ENCODE data around the gene JDP2.
A peak's percentile ranks its signal among the peaks of the same experiment; 100 is the strongest.
"Not testable (repeated sequence)": the region's sequence is repeated elsewhere in the genome, so short reads cannot be mapped to it uniquely, and the experiment has no call there.

JDP2 gene, protein sequence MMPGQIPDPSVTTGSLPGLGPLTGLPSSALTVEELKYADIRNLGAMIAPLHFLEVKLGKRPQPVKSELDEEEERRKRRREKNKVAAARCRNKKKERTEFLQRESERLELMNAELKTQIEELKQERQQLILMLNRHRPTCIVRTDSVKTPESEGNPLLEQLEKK

GRCh38 chr14:75427482-75428229, at the start of gene JDP2:
TSS of gene JDP2 (plus strand) at chr14:75428022. CDS start at chr14:75437921, 9,899 bp downstream.
- peak; percentile 46 for DNase-seq

DNA sequence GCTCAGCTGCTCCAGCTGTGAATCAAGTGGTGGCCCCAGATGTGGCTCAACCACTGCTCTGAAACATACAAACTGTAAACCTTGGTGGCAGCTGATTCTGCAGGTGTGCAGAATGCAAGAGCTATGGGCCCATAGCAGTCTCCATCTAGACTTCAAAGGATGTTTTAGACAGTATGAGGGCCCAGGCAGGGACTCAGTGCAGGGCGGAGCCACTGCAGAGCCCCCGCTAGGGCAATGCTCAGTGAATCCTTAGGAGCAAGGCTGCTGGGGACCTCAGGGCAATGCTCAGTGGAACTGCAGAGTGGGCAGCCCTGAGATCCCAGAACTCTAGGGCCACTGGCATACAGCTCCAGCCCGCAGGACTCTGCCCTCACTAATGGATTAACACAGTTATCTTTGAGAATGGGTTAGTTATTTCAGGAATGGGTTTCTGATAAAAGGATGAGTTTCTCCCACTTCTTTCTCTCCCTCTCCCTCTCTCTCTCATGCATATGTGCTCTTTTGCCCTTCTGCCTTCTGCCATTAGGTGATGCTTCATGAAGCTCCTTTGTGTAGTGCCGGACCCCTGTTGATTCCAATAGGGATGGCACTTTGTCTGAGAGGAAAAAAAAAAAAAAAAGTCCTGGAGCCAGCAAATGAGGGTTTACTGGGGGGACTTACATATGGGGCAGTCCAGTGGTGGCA, 48.4 kb upstream of the JDP2 start:
- no peak for DNase-seq

- no peak for DNase-seq
These were observed 47.9 kb upstream of the JDP2 start for GRCh38 chr14:75379930-75380270.

- no peak for DNase-seq
These were observed 47.2 kb upstream of the JDP2 start for GRCh38 chr14:75380656-75381055.

GRCh38 chr14:75381642-75382041, 46.2 kb upstream of the JDP2 start:
- no peak for DNase-seq

DNA sequence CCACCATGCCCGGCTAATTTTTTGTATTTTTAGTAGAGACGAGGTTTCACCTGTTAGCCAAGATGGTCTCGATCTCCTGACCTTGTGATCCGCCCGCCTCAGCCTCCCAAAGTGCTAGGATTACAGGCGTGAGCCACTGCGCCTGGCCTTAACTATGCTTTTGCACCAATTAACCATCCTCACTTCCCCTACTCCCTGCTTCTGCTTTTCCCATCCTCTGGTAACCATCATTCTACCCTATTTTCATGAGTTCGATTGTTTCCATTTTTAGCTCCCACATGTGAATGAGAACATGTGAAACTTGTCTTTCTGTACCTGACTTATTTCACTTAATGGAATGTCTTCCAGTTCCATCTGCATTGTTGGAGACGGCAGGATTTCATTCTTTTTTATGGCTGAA, 44.6 kb upstream of the JDP2 start:
- DNase-seq, result not testable (repeated sequence)

GRCh38 chr14:75383721-75384120, 44.1 kb upstream of the JDP2 start:
- no peak for DNase-seq

- DNase-seq, result no peak
These were observed 38.1 kb upstream of the JDP2 start for GRCh38 chr14:75389679-75390078.

GRCh38 chr14:75390183-75390582, 37.6 kb upstream of the JDP2 start:
- DNase-seq, result no peak

DNA sequence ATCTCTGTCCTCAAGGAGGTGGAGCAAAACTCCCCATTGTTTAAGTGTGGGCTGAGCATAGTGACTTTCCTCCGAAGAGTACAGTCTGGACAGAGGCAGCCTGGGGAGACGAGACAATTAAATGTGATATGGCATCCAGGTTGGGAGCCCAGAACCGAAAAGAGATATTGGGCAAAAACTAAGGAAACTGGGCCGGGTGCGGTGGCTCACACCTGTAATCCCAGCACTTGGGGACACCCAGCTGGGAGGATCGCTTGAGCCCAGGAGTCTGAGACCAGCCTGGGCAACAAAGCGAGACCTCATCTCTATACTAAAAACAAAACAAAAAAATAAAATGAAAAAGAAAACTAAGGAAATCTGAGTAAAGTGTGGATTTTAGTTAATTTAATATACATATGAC, 35.9 kb upstream of the JDP2 start:
- no peak for DNase-seq

- DNase-seq, result no peak
These were observed 34.9 kb upstream of the JDP2 start for GRCh38 chr14:75392686-75393641.

- no peak for DNase-seq
These were observed 34.0 kb upstream of the JDP2 start for GRCh38 chr14:75393794-75394193.

DNA sequence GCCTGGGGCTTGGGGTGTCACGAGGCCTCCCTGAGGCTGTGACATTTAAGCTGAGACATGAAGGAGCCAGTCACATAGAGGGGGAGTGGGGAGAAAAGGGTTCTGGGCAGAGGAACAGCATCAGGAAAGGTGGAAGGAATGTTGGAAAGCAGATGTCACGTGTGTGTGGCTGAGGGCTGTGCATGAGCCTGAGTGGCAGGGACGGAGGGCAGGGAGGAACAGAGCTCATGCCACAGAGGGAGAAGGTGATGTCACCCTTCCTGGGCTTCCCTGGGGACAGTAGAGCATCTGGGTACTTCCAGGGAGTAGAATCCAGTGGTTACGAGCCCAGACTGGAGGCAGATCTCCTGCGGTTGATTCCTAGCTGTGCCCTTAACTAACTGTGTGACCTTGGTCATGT, 32.0 kb upstream of the JDP2 start:
- no peak for DNase-seq

GRCh38 chr14:75399321-75399720, 28.5 kb upstream of the JDP2 start:
- no peak for DNase-seq

GRCh38 chr14:75399843-75400775, 27.7 kb upstream of the JDP2 start:
- DNase-seq, result no peak

DNA sequence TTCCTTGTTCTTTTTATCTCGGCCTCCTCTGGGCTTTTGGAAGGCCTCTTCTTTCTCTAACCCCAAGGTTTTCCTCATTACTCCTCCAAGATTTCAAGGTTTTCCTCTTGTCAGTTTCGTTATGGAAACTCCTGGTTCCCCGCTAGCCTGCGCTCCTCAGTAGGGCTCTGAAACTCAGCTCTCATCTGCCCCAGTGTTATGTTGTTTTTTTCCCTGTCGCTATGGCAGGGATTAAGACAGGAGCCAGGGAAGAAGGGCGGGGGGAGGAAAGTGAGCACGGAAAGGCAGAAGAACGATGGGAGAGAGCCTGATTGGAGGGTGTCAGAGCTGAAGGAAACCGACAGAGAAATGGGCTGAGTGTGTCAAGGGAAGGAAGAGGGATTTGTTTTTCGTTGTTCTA, 26.5 kb upstream of the JDP2 start:
- no peak for DNase-seq

- DNase-seq, result no peak
These were observed 24.9 kb upstream of the JDP2 start for GRCh38 chr14:75402867-75403413.

DNA sequence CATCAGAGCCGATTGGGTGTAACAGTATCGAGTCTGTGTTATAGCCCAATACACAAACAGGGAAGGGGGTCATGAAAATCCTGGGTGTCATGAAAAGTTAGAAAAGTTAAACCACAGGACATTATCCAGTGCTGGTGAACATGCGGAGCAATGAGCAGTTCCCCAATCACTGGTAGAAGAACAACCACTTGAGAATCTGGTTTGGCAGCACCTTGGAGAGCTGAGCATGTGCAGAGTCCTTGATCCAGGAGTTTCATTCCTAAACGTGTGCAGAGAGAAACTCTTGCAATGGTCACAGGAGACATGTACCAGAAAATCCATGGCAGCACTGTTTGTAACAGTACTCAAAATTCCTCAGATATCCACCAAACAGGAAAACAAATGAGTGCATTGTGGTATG, 23.0 kb upstream of the JDP2 start:
- DNase-seq, result no peak

DNA sequence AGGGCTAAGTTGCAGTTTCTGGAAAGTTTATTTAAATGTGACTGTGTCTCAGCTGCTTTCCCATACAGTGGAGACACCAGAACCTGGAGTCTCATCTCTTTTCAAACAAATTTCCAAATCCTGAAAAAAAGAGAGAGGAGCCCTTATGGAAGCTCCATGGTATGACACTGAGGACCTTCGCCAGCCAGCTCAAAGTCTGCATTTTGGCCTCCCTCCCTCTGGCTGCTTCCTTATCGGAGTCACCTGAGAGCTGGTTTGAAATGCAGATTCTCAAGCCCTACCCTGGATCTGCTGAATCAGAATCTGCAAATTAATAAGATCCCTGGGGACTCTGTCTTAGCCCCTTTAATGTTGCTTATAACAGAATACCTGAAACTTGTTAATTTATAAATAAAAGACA, 21.7 kb upstream of the JDP2 start:
- DNase-seq, result no peak

DNA sequence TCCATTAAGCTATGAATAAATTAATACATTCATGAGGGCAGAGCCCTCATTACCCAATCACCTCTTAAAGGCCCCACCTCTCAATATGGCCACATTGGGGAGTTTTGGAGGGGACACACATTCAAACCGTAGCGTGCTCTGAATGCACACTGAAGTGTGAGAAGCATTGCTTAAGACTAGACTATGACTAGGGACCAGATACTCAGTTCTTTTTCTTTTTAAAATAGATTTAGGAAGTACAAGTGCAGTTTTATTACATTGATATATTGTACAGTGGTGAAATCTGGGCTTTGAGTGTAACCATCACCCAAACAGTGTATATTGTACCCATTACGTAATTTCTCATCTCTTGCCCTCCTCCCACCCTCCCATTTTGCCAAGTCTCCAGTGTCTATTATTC, 21.0 kb upstream of the JDP2 start:
- DNase-seq, result no peak

DNA sequence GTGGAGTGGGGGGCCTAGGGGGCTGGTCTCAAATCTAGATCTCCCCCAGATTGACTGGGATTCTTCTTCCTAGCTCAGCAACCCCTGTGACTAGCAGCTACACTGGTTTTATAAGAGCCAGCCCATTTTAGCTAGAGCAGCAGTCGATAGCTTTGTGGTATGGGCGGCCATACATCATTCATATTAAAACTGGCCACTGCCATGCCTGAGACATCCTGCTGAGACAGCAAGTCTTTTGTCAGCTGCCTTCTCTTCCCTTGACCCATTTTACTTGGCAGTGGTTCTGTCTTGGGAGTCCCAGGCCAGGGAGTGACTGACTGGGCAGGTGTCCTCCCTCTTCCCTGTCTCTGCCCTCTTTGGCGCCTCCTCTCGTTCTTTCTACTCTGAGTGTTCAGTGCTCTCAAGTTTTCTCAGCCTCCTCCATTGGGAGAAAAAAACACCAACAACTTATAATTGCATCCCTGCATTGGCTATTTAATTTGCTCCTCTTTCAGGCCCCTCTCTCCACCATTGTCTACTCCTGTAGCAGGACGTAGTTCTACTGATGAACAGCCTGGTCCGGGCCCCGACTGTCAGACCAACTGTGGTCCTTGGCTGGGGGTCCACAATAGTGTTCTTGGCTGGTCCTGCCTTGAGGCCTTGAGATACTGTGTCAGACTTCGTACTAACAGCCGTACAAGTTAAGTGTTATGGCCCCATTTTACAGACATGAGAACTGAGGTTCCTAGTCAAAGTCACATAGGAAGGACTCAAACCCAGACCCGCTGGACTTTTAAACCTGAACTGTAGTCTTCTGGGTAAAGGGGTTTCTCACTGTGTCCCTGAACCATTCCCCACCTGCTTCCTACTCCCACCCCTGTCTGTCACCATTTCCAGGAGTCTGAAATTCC, 18.3 kb upstream of the JDP2 start:
- DNase-seq, result no peak
